ENCODE measurements around the gene ATP6V1E1. TPM values are rescaled to one million over a fixed set of nuclear protein-coding genes. Genes with fewer than 3 reads are reported as not detected.

ATP6V1E1 gene
- polyA plus RNA-seq, 2 of the 4 experiments (the other 2 are of a cell fraction): 112 to 123 TPM

- FAIRE-seq: no peak
- Histone ChIP-seq H3K9me3 (no peaks in the 10 kb centered on the region), H3K4me1 (no peaks in the 10 kb centered on the region), H3K27ac (no peak overlapping the region), H3K4me3 (no peak overlapping the region), H3K4me2 (no peak overlapping the region)
- no peak for ATAC-seq
- TF ChIP-seq NPAS2 (CRISPR knock-in tag; IDR thresholded peaks at IDR 0.05; ENCODE audit: borderline replicate concordance): no peak
- TF ChIP-seq PBX3 (IDR thresholded peaks at IDR 0.05): no peak
- TF ChIP-seq HOXB5 (CRISPR knock-in tag; IDR thresholded peaks at IDR 0.05): no peak
- no peak for TF ChIP-seq SMC3 (IDR thresholded peaks at IDR 0.05)
- TF ChIP-seq RNF2 (IDR thresholded peaks at IDR 0.05; ENCODE audit: borderline replicate concordance, low read depth): no peak
- TF ChIP-seq HOXA7 (CRISPR knock-in tag; IDR thresholded peaks at IDR 0.05): no peak
- TF ChIP-seq HES2 (IDR thresholded peaks at IDR 0.05): no peak
- TF ChIP-seq KDM1A (IDR thresholded peaks at IDR 0.05; ENCODE audit: low read depth): no peak
- no peak for TF ChIP-seq FOSB (CRISPR knock-in tag; IDR thresholded peaks at IDR 0.05)
- no peak for TF ChIP-seq ZFP36 (IDR thresholded peaks at IDR 0.05; ENCODE audit: borderline replicate concordance, partially characterized antibody)
- TF ChIP-seq FOSL2 (IDR thresholded peaks at IDR 0.05): no peak
- TF ChIP-seq FOSL2 (CRISPR knock-in tag; IDR thresholded peaks at IDR 0.05): no peak
- no peak for TF ChIP-seq ESRRA (IDR thresholded peaks at IDR 0.05; ENCODE audit: borderline replicate concordance, low read length)
- TF ChIP-seq ATOH8 (CRISPR knock-in tag; IDR thresholded peaks at IDR 0.05; ENCODE audit: low read depth): no peak
- TF ChIP-seq NR3C1 (IDR thresholded peaks at IDR 0.05): no peak
- TF ChIP-seq POLR2A (IDR thresholded peaks at IDR 0.05; ENCODE audit: low read length): no peak
- 92% methylated on average over 10 of the region's 10 CpGs for WGBS (ENCODE audit: missing lambda C conversion rate)
- CTCF ChIA-PET: no interaction called here
- DNase-seq (ENCODE audit: low read depth in 1 of 2, low spot score in 1 of 2): no peak
- POLR2A ChIA-PET: interaction anchor here (0.8 kb wide), 1 partner anchor 42 kb away, joined by 3 read pairs; no protein-coding TSS in a partner anchor
Measured at GRCh38 chr22:17656870-17657395, 28.4 kb upstream of the ATP6V1E1 start.

- H3K4me2 ChIP-seq: no peak overlapping the region
- ATAC-seq (no peak), DNase-seq (ENCODE audit: low read depth in 1 of 2, low spot score in 1 of 2) (no peak), FAIRE-seq (no peak)
- H3K4me1 ChIP-seq: no peaks in the 10 kb centered on the region
- no peak overlapping the region for H3K27ac ChIP-seq
- H3K4me3 ChIP-seq: no peak overlapping the region
- no peaks in the 10 kb centered on the region for H3K9me3 ChIP-seq
- WGBS (ENCODE audit: missing lambda C conversion rate): 87% methylated on average over 3 of the region's 3 CpGs
- TF ChIP-seq HOXB13 (CRISPR knock-in tag; IDR thresholded peaks at IDR 0.05; ENCODE audit: low read depth) (no peak), MAFK (IDR thresholded peaks at IDR 0.05; ENCODE audit: partially characterized antibody) (no peak), GATA3 (IDR thresholded peaks at IDR 0.05; ENCODE audit: borderline replicate concordance) (no peak), REST (IDR thresholded peaks at IDR 0.05) (no peak), FOXS1 (CRISPR knock-in tag; IDR thresholded peaks at IDR 0.05) (no peak), TFCP2L1 (CRISPR knock-in tag; IDR thresholded peaks at IDR 0.05) (no peak), ZSCAN20 (CRISPR knock-in tag; IDR thresholded peaks at IDR 0.05) (no peak), EHF (CRISPR knock-in tag; IDR thresholded peaks at IDR 0.05) (no peak), CEBPB (IDR thresholded peaks at IDR 0.05) (no peak), JUNB (IDR thresholded peaks at IDR 0.05) (no peak)
- ChIA-PET POLR2A (no interaction called here), CTCF (no interaction called here)
Measured at GRCh38 chr22:17655289-17655688, 26.7 kb upstream of the ATP6V1E1 start.
